ENCODE measurements around the gene PPM1J. TPM values are rescaled to one million over a fixed set of nuclear protein-coding genes. Genes with fewer than 3 reads are reported as not detected.

The PPM1J gene, protein sequence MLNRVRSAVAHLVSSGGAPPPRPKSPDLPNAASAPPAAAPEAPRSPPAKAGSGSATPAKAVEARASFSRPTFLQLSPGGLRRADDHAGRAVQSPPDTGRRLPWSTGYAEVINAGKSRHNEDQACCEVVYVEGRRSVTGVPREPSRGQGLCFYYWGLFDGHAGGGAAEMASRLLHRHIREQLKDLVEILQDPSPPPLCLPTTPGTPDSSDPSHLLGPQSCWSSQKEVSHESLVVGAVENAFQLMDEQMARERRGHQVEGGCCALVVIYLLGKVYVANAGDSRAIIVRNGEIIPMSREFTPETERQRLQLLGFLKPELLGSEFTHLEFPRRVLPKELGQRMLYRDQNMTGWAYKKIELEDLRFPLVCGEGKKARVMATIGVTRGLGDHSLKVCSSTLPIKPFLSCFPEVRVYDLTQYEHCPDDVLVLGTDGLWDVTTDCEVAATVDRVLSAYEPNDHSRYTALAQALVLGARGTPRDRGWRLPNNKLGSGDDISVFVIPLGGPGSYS
- total RNA-seq = 0.67 and 1.1 TPM in 2 replicates
- long read RNA-seq = 0 reads

DNA sequence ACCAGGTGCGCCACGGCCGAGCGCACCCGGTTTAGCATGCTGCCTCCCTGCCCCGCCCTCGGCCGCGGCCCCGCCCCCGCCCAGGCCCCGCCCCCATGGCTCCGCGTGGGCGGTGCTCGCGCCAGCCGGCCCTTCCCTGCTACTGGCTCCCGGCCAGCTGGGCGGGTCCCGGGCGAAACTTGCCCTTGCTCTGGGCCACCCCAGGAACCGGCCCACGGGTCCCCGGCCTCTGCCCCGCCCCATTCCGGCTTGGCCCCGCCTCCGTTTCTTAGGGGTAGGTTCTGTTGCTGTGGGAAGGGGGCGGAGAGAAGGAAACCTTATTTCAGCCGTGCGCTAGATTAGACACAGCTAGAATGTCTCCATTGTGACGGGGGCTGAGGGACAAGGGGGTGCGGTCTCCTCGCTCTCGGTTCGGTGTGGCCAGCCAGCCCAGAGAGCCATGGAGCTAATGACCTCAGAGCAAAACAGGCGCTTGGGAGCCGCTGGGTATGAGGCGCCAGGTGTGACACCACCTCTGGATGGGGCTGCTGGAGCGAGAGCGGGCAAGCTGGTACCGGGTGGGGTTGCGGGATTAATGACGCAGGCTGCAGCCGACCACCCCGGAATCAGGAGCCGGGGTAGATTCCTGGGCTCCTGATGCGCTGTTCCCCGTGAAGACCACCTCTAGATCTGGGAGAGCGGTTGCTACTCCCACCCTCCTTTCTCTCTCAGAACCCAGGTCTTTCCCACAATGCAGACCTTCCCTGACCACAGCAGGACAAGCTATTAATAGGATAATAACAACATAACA lies at the start of gene PPM1J:
TSS of gene PPM1J (minus strand) at position 69 of the 790 bp plus-strand sequence. CDS start at position 38, 31 bp downstream.
- no peaks in the 10 kb centered on the region for H3K27me3 Mint-ChIP-seq (ENCODE audit: unreplicated experiment)
- peak within 1 kb of the TSS; percentile 59 for H3K27ac Mint-ChIP-seq (ENCODE audit: unreplicated experiment)
- peak; percentile 97 for DNase-seq (ENCODE audit: extremely low spot score, unreplicated experiment)
- H3K4me3 Mint-ChIP-seq (ENCODE audit: unreplicated experiment) = peak within 1 kb of the TSS; percentile 82
- H3K4me1 Mint-ChIP-seq (ENCODE audit: unreplicated experiment) = peaks cover 18% of the 10 kb centered on the region
- TF ChIP-seq, protein P1, sequence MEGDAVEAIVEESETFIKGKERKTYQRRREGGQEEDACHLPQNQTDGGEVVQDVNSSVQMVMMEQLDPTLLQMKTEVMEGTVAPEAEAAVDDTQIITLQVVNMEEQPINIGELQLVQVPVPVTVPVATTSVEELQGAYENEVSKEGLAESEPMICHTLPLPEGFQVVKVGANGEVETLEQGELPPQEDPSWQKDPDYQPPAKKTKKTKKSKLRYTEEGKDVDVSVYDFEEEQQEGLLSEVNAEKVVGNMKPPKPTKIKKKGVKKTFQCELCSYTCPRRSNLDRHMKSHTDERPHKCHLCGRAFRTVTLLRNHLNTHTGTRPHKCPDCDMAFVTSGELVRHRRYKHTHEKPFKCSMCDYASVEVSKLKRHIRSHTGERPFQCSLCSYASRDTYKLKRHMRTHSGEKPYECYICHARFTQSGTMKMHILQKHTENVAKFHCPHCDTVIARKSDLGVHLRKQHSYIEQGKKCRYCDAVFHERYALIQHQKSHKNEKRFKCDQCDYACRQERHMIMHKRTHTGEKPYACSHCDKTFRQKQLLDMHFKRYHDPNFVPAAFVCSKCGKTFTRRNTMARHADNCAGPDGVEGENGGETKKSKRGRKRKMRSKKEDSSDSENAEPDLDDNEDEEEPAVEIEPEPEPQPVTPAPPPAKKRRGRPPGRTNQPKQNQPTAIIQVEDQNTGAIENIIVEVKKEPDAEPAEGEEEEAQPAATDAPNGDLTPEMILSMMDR (IDR thresholded peaks at IDR 0.05) = no peak
- H3K36me3 Mint-ChIP-seq (ENCODE audit: unreplicated experiment) = no peaks in the 10 kb centered on the region
- no peaks in the 10 kb centered on the region for H3K9me3 Mint-ChIP-seq (ENCODE audit: unreplicated experiment)

DNA sequence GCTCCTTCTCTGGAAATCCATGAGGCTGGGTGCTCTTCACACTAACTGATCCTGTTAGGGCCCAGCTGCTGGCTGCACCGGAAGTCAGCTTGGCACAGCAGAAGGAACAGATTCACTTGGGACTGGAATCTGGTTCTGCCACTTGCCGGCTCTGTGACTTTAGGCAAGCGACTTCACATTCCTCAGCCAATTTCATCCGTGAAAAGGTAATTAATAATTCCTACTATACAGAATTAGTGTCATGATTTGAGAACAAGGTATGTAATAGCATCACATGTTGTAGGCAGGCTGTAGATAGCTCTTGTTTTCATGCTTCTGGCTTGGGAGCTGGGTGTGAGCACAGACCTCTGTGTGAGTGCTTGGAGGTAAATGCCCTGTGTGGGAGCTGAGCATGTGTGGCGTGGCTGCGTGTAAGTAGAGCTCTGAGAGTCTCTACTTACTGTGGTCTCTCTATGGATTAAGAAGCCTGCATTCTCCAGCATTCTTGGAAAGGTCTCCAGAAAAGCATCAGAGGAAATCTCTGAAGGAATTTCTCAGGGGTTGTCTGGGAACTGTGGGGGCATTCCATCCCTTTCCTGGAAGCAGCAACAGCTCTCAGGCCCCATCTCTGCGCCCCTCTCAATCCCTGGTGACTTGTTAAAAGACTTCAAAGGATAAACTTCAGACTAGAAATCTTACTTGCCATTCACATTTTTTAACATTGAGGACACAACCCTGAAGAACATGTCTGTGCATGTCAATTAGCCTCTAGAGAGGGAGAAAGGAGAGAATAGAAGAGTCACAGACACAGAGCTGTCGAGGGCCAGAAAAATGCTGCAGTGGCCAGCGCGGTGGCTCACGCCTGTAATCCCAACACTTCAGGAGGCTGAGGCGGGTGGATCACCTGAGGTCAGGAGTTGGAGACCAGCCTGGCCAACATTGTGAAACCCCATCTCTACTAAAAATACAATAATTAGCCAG lies 47.7 kb upstream of the PPM1J start:
- no peak for DNase-seq (ENCODE audit: extremely low spot score, unreplicated experiment)
- Mint-ChIP-seq H3K27me3 (ENCODE audit: unreplicated experiment) (peaks cover 18% of the 10 kb centered on the region), H3K4me1 (ENCODE audit: unreplicated experiment) (peaks cover 3% of the 10 kb centered on the region), H3K36me3 (ENCODE audit: unreplicated experiment) (no peaks in the 10 kb centered on the region), H3K4me3 (ENCODE audit: unreplicated experiment) (no peak overlapping the region), H3K27ac (ENCODE audit: unreplicated experiment) (no peak overlapping the region), H3K9me3 (ENCODE audit: unreplicated experiment) (peaks cover 3% of the 10 kb centered on the region)
- TF ChIP-seq, protein P1 (IDR thresholded peaks at IDR 0.05) = no peak

DNA sequence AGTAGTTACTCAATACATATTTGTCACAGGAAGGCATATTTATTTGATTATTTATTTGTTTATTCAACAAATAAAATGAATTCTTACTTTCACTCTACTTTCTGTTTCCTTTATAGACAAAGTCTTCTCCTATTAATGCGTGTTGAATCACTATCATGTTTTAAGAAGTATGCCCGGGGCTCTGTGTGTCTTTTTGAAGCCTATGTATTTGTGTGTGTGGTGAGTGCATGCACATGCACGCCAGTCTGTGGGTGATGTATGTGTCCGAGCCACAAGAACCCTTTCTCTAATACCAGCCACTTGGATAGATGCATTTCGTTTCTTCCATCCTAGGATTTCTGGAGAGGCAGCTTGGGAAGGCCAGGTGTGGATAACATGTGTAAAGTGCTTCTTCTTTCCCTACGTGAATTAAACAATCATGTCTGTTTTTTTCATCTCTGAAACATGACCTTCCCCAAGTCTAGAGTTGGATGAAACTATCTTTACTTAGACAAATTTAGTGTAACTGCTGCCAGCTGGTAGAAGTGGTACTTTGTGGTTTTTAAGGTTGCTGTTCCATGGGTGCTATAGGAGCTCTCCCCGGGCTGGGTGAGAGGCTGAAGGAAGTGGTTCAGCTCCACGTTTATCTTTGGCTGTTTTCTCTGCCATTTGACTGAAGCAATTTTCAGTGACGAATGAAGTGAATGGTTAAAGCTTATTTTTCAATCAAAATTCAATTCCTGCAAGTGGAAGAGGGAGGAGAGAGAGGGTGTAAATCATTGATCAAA lies 46.8 kb upstream of the PPM1J start:
- Mint-ChIP-seq H3K4me3 (ENCODE audit: unreplicated experiment) (no peak overlapping the region), H3K36me3 (ENCODE audit: unreplicated experiment) (no peaks in the 10 kb centered on the region), H3K27ac (ENCODE audit: unreplicated experiment) (no peak overlapping the region), H3K9me3 (ENCODE audit: unreplicated experiment) (peaks cover 3% of the 10 kb centered on the region), H3K4me1 (ENCODE audit: unreplicated experiment) (peaks cover 3% of the 10 kb centered on the region), H3K27me3 (ENCODE audit: unreplicated experiment) (peaks cover 20% of the 10 kb centered on the region)
- no peak for DNase-seq (ENCODE audit: extremely low spot score, unreplicated experiment)
- TF ChIP-seq, protein P1 (IDR thresholded peaks at IDR 0.05) = no peak

DNA sequence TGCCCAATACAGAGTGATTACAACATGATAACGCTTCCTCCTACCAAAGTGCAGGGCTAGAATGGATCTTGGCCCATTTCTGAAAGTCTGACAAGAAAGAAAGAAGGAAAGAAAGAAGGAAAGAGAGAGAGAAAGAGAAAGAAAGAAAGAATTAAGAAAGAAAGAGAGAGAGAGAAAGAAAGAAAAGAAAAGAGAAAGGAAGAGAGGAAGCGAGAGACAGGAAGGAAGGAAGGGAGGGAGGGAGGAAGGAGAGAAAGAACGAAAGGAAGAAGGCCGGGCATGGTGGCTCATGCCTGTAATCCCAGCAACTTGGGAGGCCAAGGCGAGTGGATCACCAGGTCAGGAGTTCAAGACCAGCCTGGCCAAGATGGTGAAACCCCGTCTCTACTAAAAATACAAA lies 44.1 kb upstream of the PPM1J start:
- Mint-ChIP-seq H3K4me1 (ENCODE audit: unreplicated experiment) (peaks cover 3% of the 10 kb centered on the region), H3K27me3 (ENCODE audit: unreplicated experiment) (peaks cover 11% of the 10 kb centered on the region)
- TF ChIP-seq, protein P1 (IDR thresholded peaks at IDR 0.05) = no peak

More for the DNA sequence above, 44.1 kb upstream of the PPM1J start:
- H3K36me3 Mint-ChIP-seq (ENCODE audit: unreplicated experiment) = no peaks in the 10 kb centered on the region
- DNase-seq (ENCODE audit: extremely low spot score, unreplicated experiment) = no peak
- no peak overlapping the region for H3K27ac Mint-ChIP-seq (ENCODE audit: unreplicated experiment)
- H3K9me3 Mint-ChIP-seq (ENCODE audit: unreplicated experiment) = no peaks in the 10 kb centered on the region
- no peak overlapping the region for H3K4me3 Mint-ChIP-seq (ENCODE audit: unreplicated experiment)

Measured in osteocyte (in vitro differentiated cells).